HG02840 (cell line): ENCODE measurements around the gene ZCCHC9.
"Not testable (repeated sequence)": the region's sequence is repeated elsewhere in the genome, so short reads cannot be mapped to it uniquely, and the experiment has no call there.

Experiments
- ATAC-seq: cut with Tn5 transposase; IDR thresholded peaks from one replicate; pipeline ENCODE4 v1.9.1; 2021; ENCODE audit warnings: mild to moderate bottlenecking, moderate library complexity, moderate number of reproducible peaks; ENCODE audit not compliant: unreplicated experiment, low FRiP score

ZCCHC9 gene

DNA sequence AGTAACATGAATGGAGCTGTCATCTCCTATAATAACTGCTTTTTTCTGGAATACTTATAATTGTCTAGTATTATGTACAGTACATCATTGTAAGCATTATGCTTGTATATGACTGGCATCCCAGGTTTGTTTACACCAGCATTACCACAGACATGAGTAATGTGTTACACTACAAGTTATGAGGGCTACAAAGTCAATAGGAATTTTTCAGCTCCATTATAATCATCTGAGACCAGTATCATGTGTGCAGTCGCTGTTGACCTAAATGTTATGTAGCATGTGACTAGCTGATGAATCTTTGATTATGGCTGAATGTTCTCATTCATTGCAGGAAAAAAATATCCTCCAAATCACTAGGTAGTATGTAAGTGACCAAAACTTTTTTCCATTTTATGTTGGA lies 2.2 kb downstream of the ZCCHC9 start:
- no peak for ATAC-seq

DNA sequence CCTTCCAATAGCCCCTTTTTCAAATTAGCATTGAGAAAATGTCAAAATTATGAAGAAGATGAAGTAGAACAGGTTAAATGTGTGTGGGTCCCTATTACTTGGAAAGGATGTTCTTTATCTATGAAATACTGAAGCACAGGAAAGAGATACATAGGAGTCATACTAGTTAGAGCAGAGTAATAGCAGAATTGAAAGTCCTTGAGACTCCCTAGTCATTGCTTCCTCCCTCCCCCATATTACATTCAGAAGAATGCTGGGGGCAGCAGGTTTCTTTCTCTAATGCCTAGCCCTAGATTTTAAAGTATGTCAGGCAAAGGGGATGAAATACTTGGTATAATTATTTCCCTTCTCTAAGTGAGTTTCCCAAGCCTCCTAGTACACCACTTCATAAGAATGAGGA lies 4.4 kb downstream of the ZCCHC9 start:
- no peak for ATAC-seq

DNA sequence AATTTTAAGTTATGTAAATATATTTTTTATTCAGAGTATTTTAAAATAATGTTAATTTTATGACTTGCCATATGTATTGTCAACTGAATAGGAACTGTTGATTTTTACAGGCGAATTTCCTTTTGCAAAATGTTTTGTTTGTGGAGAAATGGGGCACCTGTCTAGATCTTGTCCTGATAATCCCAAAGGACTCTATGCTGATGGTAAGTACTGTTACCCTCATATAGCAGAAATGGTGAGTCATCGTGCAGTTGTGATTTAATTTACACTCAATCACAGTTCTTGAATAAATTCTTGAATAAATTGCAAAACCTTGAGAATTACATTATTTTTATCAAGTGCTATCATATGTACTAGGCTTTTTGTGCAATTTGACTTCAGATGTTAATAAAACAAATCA lies 7.4 kb downstream of the ZCCHC9 start:
- no peak for ATAC-seq

GRCh38 chr5:81310402-81311063 lies 9.1 kb downstream of the ZCCHC9 start:
- no peak for ATAC-seq

DNA sequence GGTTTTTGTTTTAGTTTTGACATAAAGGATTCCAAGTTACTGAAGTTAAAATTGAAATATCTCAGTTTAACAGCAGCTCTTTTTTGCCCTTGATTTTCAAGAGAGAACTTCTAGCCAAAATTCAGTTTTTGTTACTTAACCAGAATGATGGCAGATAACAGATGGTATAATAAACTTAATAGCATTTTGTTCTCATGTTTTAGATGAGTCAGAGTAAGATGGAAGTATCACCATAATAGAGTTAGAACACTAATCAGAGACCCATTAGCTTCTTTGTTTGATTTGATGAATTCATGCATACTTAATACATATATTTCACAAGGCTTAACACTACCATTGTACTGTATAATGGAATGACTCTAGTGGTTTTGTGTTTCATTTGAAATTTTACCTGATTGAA lies 11.9 kb downstream of the ZCCHC9 start:
- ATAC-seq, result no peak

DNA sequence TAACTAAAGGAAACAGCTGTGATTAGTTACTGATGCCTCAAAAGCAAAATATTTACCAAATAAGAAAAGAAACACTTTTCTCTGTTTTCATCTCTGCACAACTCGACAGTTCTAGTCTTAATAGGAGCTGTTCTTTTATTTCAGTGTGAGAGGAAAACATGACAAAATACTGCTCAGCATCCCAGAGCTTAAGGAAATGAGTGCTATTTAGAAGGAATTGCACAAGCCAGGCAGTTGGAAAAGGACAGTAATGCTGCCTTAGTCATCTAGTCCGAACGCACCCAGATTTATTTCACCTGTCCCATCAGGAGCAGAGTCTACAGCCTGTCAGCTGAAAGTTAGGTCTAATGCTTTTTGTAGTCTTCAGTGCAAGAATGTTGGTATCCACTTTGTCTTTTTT lies 12.3 kb downstream of the ZCCHC9 start:
- ATAC-seq, result no peak

GRCh38 chr5:81314581-81314980 lies 13.2 kb downstream of the ZCCHC9 start:
- ATAC-seq, result no peak

DNA sequence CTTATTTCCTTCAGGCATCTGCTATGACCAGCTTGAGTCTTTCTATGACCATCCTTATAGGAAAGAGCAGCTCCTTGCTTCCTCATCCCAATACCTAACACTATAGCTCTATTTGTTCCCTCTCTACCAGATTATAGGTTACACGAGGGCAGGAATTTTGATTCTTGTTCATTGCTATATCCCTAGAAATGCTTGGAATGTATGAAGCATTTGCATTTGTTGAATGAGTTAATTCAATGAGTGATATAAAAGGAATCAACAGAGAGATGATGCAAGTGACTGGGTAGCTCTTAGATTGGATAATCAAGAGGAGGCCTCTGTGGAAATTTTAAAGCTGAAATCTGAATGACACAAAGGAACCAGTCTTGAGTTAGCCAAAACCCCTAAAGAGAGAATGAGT lies 13.9 kb downstream of the ZCCHC9 start:
- no peak for ATAC-seq

DNA sequence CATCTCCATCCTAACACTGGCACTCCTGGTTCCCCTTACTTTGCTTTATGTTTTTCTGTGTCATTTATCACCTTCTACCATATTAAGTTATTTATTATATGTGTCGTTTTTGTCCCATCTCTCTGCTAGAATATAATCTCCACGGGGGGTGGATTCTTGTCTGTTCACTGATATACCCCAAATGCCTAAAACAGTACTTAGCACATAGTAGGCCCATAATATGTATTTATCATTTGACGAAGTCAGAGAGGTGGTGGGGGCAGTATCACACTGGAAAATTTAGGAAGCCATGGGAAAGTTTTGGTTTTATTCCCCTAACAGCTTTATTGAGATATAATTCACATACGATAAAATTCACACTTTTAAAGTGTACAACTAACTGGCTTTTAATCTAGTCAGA lies 14.4 kb downstream of the ZCCHC9 start:
- ATAC-seq, result no peak

GRCh38 chr5:81316571-81316970 lies 15.2 kb downstream of the ZCCHC9 start:
- no peak for ATAC-seq

- ATAC-seq, result no peak
Observed at GRCh38 chr5:81317536-81317935, 16.1 kb downstream of the ZCCHC9 start.

GRCh38 chr5:81326554-81326953 lies 25.2 kb downstream of the ZCCHC9 start:
- ATAC-seq, result no peak

GRCh38 chr5:81334304-81335061 lies 33.1 kb downstream of the ZCCHC9 start:
- ATAC-seq, result no peak

DNA sequence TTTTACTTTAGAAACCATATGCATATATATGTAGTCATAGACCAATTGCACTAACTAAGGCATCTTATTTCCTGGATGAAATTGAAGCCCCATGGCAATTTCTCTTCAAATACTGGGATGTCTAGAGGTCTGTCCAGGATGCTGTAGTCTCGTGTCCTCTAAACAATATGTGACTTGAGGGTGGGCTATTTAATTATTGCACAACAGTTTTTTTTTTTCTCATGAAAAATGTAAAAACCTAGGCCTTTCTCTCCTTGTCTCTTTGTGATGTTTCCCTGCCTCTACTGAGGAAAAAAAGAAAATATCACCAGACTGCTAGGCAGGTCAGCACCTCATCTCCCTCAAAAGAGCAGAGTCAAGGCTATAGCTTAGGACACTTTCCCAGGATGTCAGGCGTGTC lies 34.6 kb downstream of the ZCCHC9 start:
- ATAC-seq, result no peak

DNA sequence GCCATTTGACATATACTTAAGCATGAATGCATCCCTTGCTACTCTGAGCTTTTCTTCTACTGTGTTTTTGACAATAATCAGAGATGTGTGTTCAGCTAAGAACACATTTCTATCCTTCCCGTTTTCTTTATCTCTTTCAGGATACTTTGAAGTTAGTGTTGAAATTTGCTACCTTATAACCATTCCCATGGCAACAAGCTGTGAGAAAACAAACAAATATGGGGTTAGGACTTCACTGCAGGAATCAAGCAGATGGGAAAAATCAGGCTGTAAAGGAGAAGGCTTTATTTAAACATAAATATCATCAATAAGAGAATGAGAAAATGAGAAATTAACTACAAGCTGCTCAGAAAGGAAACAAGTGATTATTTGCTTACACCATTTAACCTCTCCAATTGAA lies 35.2 kb downstream of the ZCCHC9 start:
- ATAC-seq, result no peak

- ATAC-seq, result no peak
Observed at GRCh38 chr5:81337803-81338202, 36.4 kb downstream of the ZCCHC9 start.

DNA sequence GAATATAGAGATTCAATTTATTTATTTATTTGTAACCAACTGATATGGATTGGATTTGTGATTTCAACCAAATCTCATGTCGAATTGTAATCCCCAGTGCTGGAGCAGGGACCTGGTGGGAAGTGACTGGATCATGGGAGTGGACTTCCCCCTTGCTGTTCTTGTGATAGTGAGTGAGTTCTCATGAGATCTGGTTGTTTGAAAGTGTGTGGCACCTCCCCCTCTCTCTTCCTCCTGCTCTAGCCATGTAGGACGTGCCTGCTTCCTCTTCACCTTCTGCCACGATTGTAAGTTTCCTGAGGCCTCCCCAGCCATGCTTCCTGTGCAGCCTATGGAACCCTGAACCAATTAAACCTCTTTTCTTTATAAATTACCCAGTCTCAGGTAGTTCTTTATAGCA lies 36.8 kb downstream of the ZCCHC9 start:
- ATAC-seq, result not testable (repeated sequence)

DNA sequence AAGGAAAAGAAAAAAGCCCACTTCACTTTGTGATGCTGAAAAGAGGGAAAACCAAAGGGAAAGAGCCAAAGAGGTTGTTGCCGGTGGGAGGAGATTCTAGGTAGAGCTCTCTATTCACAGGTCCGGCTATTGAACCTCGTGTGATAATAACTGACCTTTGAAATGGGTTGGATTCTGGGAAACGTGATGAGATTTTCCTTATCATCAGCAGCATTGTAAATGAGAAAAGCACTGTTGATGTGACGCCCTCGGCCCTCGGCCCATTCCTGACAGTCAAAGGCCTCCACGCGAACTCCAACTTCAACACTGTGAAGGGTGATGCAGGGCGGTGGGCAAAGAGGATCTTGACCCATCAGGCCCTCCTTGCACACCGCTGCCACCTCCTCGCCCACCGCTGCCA lies 43.3 kb downstream of the ZCCHC9 start:
- ATAC-seq, result no peak

- no peak for ATAC-seq
Observed at GRCh38 chr5:81345411-81346003, 44.1 kb downstream of the ZCCHC9 start.

DNA sequence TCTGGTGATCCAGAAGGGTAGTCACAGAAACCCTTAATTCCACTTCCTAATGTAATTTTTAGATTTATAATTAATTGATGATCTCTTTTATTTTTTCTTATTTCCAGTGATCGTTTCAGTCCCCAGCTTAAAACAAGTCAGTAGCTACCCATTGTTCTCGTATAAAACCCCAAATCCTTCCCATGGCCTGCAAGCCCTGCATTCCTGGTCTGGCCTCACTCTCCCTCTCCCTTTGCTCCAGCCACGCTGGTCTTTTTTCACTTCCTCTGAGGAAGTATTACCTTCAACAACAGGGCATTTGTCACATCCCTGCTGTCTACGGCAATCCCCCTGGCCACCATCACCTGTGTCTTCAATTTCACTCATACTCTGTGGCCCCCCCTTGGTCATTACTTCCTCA lies 47.8 kb downstream of the ZCCHC9 start:
- no peak for ATAC-seq

GRCh38 chr5:81350507-81350906 lies 49.1 kb downstream of the ZCCHC9 start:
- no peak for ATAC-seq

- ATAC-seq, result no peak
Observed at GRCh38 chr5:81353189-81353588, 51.8 kb downstream of the ZCCHC9 start.
